Ascending aorta (tissue), 2 donors: ENCODE measurements around the gene DNAJB11. TPM values are rescaled to one million over a fixed set of nuclear protein-coding genes. Genes with fewer than 3 reads are reported as not detected.

Source experiments
- DNase-seq, 2 donors: peaks; one replicate each; pipeline ENCODE4 v3.0.0-alpha.2; 2019; ENCODE audit warnings: low spot score in 2 of 2
- H3K27ac ChIP-seq, 2 donors: fragments of 200-600 bp; sonication (generic); one replicate each; pipeline ENCODE4 v1.5.1; 2016 to 2017; ENCODE audit warnings: mild to moderate bottlenecking in 1 of 2
- H3K27me3 ChIP-seq: fragments of 200-600 bp; sonication (generic); one replicate; pipeline ENCODE4 v1.5.1; 2017
- H3K36me3 ChIP-seq, 2 donors: fragments of 200-600 bp; sonication (generic); one replicate each; pipeline ENCODE4 v1.5.1; 2016
- H3K4me1 ChIP-seq, 2 donors: fragments of 200-600 bp; sonication (generic); one replicate each; pipeline ENCODE4 v1.5.1; 2016 to 2017; ENCODE audit warnings: mild to moderate bottlenecking in 1 of 2
- H3K4me3 ChIP-seq, 2 donors: fragments of 200-600 bp; sonication (generic); one replicate each; pipeline ENCODE4 v1.5.1; 2016 to 2017; ENCODE audit warnings: mild to moderate bottlenecking in 1 of 2
- H3K9me3 ChIP-seq, 2 donors: fragments of 200-600 bp; sonication (generic); one replicate each; pipeline ENCODE4 v1.5.1; 2016
- CTCF ChIP-seq, 3 experiments: fragments of 200-600 bp in 2 of 3; fragments of 450-650 bp in 1 of 3; sonication (generic) in 2 of 3; IDR thresholded peaks; one replicate each; pipeline ENCODE4 v1.5.1; 2016 to 2019; ENCODE audit warnings: antibody characterized with exemption in 3 of 3, mild to moderate bottlenecking in 1 of 3, moderate library complexity in 1 of 3
- intact Hi-C: fragments of 100-400 bp; cut with DNase I; formaldehyde crosslinking; loops from one replicate; pipeline ENCODE4 v1.15.1; 2023
- total RNA-seq: library from RNA; depleted of rRNA; stranded (reverse); fragments of >200 nt; gene quantifications from one replicate; pipeline ENCODE4 v1.1.0, GENCODE V29; 2016

The DNAJB11 gene
- total RNA-seq, 1 donor from 2014 or later, result 31.3 TPM

- no peaks in the 10 kb centered on the region for H3K4me1 ChIP-seq
- H3K4me3 ChIP-seq, result no peak overlapping the region
- no peak for TF ChIP-seq CTCF (IDR thresholded peaks at IDR 0.05)
- no peaks in the 10 kb centered on the region for H3K9me3 ChIP-seq
- no peak for DNase-seq
- H3K27me3 ChIP-seq, result no peaks in the 10 kb centered on the region
- H3K27ac ChIP-seq, result no peak overlapping the region
- H3K36me3 ChIP-seq, result no peaks in the 10 kb centered on the region
- intact Hi-C loops, result loop anchor here (10.0 kb wide), 1 partner anchor 169 kb away; the partner anchor contains the start of gene DGKG
These were observed 36.3 kb upstream of the DNAJB11 start for GRCh38 chr3:186534113-186534669.

DNA sequence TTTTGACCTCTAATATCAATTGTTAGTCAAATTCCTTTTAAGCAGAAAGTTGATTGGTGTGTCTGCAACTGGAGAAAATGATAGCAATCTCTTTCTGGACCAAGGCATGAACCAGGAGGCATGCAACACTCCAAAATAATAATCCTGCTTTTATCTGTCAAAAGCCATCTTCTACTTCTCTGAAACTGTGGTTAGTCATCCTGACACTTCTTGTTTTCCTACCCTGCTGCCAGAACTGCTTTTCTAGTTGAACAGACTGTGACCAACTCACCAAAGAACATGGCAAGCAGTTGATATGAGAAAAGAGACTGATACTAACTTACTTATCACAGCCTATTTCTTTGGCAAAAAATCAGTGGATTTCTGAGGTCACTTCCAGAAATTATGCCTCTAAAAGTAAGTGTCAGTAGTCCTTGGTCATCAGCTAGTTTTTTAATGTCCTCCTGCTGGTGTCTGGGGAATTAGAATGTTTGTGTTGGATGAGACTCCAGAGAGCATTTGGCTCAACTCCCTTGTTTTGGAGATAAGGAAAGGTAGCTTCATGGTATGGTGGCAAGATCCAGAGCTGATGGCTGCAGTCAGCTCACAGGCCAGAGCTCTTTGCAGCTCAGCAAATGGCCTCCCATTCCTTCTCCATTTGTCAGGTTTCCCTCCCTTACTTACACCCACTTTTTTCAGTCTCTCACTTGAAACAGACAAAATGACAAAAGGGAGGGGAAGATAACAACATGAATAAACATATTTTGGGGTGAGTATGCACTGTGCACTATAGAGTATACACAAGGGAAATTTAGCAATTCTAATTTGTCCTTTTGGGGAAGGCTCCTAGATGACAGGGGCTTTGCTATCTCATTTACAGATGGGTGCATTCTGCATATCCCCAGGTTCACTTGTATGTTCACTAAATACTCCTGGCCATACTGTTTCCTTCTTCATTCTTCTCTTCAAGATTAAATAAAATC, 33.4 kb upstream of the DNAJB11 start:
- TF ChIP-seq CTCF (IDR thresholded peaks at IDR 0.05), result no peak
- intact Hi-C loops, result loop anchor here (10.0 kb wide), 1 partner anchor 172 kb away; the partner anchor contains the start of gene DGKG

GRCh38 chr3:186538779-186539178, 31.7 kb upstream of the DNAJB11 start:
- intact Hi-C loops, result loop anchor here (10.0 kb wide), 1 partner anchor 174 kb away; the partner anchor contains the start of gene DGKG
- no peaks in the 10 kb centered on the region for H3K4me1 ChIP-seq
- no peak for DNase-seq
- TF ChIP-seq CTCF (IDR thresholded peaks at IDR 0.05), result no peak
- H3K4me3 ChIP-seq, result no peak overlapping the region
- H3K36me3 ChIP-seq, result peaks cover 0 to 2% of the 10 kb centered on the region in 2 donors
- H3K9me3 ChIP-seq, result no peaks in the 10 kb centered on the region
- no peak overlapping the region for H3K27ac ChIP-seq
- H3K27me3 ChIP-seq, result no peaks in the 10 kb centered on the region

More for the DNA sequence above, 33.4 kb upstream of the DNAJB11 start:
- Histone ChIP-seq H3K27me3 (no peaks in the 10 kb centered on the region), H3K27ac (no peak overlapping the region), H3K4me1 (no peaks in the 10 kb centered on the region), H3K36me3 (no peaks in the 10 kb centered on the region), H3K9me3 (no peaks in the 10 kb centered on the region), H3K4me3 (no peak overlapping the region)
- DNase-seq, result no peak

- H3K27ac ChIP-seq, result no peak overlapping the region
- intact Hi-C loops, result loop anchor here (1.0 kb wide), 2 partner anchors 281 to 557 kb away; no protein-coding TSS in a partner anchor
- peak in 1 of 2 donors; percentile 86 for DNase-seq
- peak overlapping the region; percentile 22 to 37 for H3K4me3 ChIP-seq
- no peaks in the 10 kb centered on the region for H3K9me3 ChIP-seq
- peak; percentile 60 to 76 (median 70) for TF ChIP-seq CTCF (IDR thresholded peaks at IDR 0.05)
- no peaks in the 10 kb centered on the region for H3K4me1 ChIP-seq
- no peaks in the 10 kb centered on the region for H3K27me3 ChIP-seq
- peaks cover 0 to 10% of the 10 kb centered on the region in 2 donors for H3K36me3 ChIP-seq
These were observed 30.2 kb upstream of the DNAJB11 start for GRCh38 chr3:186540221-186540834.

DNA sequence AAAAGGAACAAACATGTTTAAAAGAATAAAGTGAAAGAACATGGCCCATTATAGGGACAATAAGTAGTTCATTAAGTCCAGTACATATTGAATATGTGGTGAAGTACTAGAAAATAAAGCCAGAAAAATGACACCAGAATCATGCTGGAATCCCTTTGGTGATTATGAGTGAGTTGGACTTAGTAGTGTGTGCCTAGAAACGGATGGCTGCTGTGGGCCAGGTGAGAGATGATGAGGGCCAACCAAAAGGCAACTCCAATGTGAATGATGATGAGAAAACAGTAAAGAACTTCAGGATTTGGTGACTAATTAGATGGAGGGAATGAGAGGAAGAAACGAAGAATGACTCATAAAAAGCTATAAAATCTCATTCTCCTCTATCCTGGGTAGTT, 29.7 kb upstream of the DNAJB11 start:
- Histone ChIP-seq H3K4me3 (no peak overlapping the region), H3K36me3 (peaks cover 0 to 10% of the 10 kb centered on the region in 2 donors), H3K9me3 (no peaks in the 10 kb centered on the region), H3K27ac (no peak overlapping the region), H3K27me3 (no peaks in the 10 kb centered on the region), H3K4me1 (no peaks in the 10 kb centered on the region)
- intact Hi-C loops, result loop anchor here (1.0 kb wide), 2 partner anchors 282 to 558 kb away; no protein-coding TSS in a partner anchor
- TF ChIP-seq CTCF (IDR thresholded peaks at IDR 0.05), result peak in 1 of 3 experiments; percentile 1
- DNase-seq, result no peak
